Measurements from ENCODE around the gene EFNA4.
"Not testable (repeated sequence)": the region's sequence is repeated elsewhere in the genome, so short reads cannot be mapped to it uniquely, and the experiment has no call there.

EFNA4 gene

GRCh38 chr1:155091071-155092051 is 27.8 kb downstream of the EFNA4 start:
- peak; percentile 94 for DNase-seq

DNA sequence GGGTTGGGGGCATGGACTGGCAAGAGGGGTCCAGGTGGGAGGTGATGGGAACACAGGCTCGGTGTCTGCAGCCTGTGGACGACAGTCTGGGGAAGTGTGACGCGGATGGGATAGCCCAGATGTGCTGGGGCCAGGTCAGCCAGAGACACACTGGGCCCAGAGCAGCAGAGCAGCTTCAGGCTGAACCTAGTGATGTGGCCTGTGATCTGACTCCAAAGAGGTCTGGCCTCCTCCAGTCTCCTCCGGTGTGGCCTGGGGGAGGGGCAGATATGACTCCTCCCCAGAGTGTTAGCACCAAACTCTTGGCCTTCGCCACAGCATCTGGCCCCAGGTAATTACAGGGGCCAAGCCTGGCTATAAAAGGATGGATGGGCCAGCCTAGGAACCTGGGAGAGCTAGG is 28.6 kb downstream of the EFNA4 start:
- no peak for DNase-seq

GRCh38 chr1:155092641-155093040 is 29.1 kb downstream of the EFNA4 start:
- no peak for DNase-seq

- peak; percentile 60 for DNase-seq
Measured at GRCh38 chr1:155093911-155094621, 30.5 kb downstream of the EFNA4 start.

- DNase-seq = no peak
Measured at GRCh38 chr1:155094622-155094948, 31.0 kb downstream of the EFNA4 start.

DNA sequence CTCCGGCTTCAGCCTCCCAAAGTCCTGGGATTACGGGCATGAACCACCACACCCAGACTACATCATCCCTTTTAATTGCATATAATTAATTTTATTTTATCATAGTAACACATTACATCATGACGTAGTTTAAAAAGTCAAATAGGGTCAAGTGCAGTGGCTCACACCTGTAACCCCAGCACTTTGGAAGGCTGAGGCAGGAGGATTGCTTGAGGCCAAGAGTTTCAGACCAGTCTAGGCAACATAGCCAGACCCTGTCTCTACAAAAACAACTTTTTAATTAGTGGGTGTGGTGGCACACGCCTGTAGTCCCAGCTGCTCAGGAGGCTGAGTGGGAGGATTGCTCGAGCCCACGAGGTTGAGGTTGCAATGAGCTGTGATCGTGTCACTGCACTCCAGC is 35.8 kb downstream of the EFNA4 start:
- DNase-seq = no peak

GRCh38 chr1:155103325-155103724 is 39.8 kb downstream of the EFNA4 start:
- no peak for DNase-seq

GRCh38 chr1:155104605-155105534 is 41.3 kb downstream of the EFNA4 start:
- DNase-seq = no peak

GRCh38 chr1:155105604-155106011 is 42.1 kb downstream of the EFNA4 start:
- DNase-seq = no peak

GRCh38 chr1:155106862-155107261 is 43.3 kb downstream of the EFNA4 start:
- DNase-seq = no peak

DNA sequence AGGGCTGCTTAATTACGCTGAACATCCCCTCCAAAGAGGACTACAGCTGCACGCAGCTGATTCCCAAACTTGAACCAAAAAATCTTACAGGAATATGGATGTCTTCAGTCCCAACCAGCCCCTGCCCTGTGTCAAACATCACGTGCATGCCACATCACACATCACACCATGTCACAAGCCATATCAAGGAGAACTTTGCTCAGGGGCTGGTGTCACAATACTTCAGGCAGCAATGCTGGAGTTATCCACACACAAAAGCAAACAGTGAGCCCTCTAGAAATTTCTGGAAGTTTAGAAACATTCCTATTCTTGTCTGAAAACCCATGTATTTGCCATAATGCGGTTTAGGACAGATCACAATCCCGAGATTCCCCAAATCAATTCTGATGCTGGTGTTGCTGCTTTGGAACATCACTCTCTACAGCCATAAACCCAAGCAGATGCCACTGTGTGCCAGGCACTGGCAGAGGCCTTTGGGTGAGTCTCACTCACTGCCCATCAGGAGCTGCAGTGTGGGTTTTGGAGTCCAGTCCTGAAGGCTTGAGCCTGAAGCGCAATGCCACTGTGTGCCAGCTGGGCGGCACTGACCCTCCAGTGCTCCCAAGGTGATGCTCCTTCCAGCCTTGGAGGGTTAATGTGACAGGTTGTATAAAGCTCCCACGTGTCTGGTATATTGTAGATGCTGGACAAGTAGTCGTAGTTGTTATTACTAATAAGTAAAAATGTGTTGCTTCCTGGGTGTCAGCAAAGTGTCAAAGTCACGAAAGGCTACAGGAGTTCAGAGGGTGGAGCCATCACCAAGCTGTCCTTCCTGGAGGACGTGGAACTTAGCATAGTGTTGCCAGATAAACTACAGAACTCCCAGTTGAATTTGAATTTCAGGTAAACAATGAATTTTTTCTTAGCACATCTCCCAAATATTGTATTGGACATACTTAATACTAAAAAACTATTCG is 44.0 kb downstream of the EFNA4 start:
- DNase-seq = no peak

GRCh38 chr1:155108296-155108695 is 44.8 kb downstream of the EFNA4 start:
- DNase-seq = no peak

- peak; percentile 43 for DNase-seq
Measured at GRCh38 chr1:155110381-155110780, 46.8 kb downstream of the EFNA4 start.

DNA sequence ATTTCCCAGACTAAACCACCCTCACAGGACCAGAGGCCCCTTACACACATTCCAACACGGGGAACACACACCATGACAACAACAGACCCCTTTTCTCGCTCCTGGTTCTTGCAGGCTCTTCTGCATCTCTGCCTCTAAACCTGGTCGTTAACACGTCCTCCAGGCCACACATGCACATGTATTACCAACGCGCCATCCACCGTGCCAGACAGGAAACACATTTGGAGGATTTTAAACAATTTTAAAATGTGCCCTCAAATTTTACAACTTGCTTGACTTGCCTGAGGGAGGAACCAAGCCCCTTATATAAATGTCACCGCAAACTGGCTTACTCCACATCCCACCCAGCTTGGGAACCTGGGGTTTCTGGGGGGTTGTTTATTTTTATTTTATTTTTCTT is 47.3 kb downstream of the EFNA4 start:
- DNase-seq = no peak

- DNase-seq = peak; percentile 30
Measured at GRCh38 chr1:155113450-155113980, 50.0 kb downstream of the EFNA4 start.

DNA sequence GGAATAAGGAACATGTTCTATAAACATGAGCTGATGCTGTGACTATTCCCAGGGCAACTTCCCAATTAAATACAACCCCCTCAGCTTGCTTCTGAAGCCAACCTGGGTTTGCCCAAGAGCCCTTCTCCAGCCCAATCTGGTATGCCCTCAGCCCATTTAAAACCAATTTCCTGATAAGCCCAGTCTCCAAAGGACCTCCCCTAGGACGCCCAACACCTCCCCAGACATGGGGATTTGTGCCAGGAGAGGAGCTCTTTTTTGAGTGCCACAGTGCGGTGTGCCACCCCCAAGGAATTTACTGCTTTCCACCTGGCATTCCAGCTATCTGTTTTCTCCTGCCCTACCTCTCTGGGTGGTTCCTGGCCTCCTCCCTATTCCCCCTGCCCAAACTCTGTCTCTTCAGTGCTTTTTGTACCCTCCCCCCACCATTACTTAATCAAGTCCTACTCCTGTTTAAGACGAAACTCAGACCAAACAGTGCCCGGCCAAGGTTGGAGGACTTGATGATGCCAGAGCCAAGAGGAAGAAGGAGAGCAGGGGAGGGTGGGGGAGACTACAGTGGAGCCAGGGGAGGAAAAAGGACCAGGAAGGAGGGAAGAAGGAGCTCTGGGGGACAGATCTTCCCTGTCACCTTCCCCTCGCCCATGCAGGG is 52.7 kb downstream of the EFNA4 start:
- no peak for DNase-seq

DNA sequence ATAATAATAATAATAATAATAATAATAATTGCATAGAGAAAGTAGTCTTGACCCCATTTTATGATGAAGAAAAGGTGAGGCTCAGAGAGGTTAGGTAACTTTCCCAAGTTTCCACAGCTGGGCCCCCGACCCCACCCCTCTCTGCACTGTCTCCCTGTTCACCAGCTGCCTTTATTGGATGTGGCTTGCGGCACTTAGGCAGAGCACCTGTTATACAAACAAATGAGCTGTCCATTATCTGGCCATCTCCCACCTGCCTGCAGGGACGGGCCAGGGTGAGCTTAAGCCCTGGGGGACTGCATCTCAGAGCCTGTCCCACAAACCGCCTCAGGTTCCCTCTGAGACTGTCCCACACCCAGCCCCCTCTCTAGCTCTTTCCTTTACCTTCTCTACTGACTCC is 54.1 kb downstream of the EFNA4 start:
- DNase-seq = no peak

DNA sequence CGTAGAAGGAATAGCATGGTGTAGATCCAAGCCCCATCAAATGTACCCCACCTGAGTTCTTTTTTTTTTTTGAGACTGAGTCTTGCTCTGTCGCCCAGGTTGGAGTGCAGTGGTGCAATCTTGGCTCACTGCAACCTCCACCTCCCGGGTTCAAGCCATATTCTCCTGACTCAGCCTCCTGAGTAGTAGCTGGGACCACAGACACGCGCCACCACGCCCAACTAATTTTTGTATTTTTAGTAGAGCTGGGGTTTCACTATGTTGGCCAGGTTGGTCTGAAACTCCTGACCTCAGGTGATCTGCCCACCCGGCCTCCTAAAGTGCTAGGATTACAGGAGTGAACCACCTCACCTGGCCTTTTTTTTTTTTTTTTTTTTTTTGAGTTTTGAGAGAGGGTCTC is 54.5 kb downstream of the EFNA4 start:
- not testable (repeated sequence) for DNase-seq

Data from NCI-H1694 (cell line).